WTC11 (cell line): ENCODE measurements around the gene IL1B. TPM values are rescaled to one million over a fixed set of nuclear protein-coding genes. Genes with fewer than 3 reads are reported as not detected.

ENCODE experiments used
- ATAC-seq: fragments of 200-7000 bp; cut with Tn5 transposase; 2 replicates; pipeline ENCODE4 v1.10.0; 2021; ENCODE audit warnings: mild to moderate bottlenecking, moderate library complexity
- CTCF ChIA-PET: fragments of 300-600 bp; sonication (Branson Sonifier 250); formaldehyde crosslinking; loops from one replicate; lab custom pipeline; 2021; ENCODE audit warnings: antibody characterized with exemption; lab: Charles Lee
- POLR2A ChIA-PET: fragments of 350-600 bp; sonication (Branson Sonifier 250); formaldehyde crosslinking; loops from one replicate; lab custom pipeline; 2021; ENCODE audit warnings: antibody characterized with exemption; lab: Charles Lee
- DNase-seq: peaks from one replicate; pipeline ENCODE4 v3.0.0; 2021; ENCODE audit warnings: low spot score
- H3K27ac Mint-ChIP-seq: 2 replicates; pipeline ENCODE4 v1.8.0; 2021; ENCODE audit warnings: mixed read lengths
- H3K27me3 Mint-ChIP-seq: 2 replicates; pipeline ENCODE4 v1.8.0; 2021; ENCODE audit warnings: low read depth, mild to moderate bottlenecking, moderate library complexity, mixed read lengths
- H3K36me3 Mint-ChIP-seq: 2 replicates; pipeline ENCODE4 v1.8.0; 2021; ENCODE audit warnings: mixed read lengths
- H3K4me1 Mint-ChIP-seq: 2 replicates; pipeline ENCODE4 v1.8.0; 2022; ENCODE audit warnings: mixed read lengths
- H3K4me3 Mint-ChIP-seq: 2 replicates; pipeline ENCODE4 v1.8.0; 2021; ENCODE audit warnings: mild to moderate bottlenecking, moderate library complexity, mixed read lengths
- H3K9me3 Mint-ChIP-seq: 2 replicates; pipeline ENCODE4 v1.8.0; 2021; ENCODE audit warnings: mixed read lengths
- ELF4 ChIP-seq: sonication (generic); formaldehyde crosslinking; IDR thresholded peaks from 2 replicates; pipeline ENCODE4 v1.8.1; 2022; ENCODE audit warnings: low read depth, mild to moderate bottlenecking, moderate library complexity, missing genetic modification reagents
- ETV6 ChIP-seq: sonication (generic); formaldehyde crosslinking; IDR thresholded peaks from 2 replicates; pipeline ENCODE4 v1.8.1; 2022; ENCODE audit warnings: mild to moderate bottlenecking, missing genetic modification reagents
- FOXJ3 ChIP-seq: sonication (generic); formaldehyde crosslinking; IDR thresholded peaks from 2 replicates; pipeline ENCODE4 v1.9.0; 2021; ENCODE audit warnings: missing genetic modification reagents, mild to moderate bottlenecking, borderline replicate concordance
- FOXP1 ChIP-seq: sonication (generic); formaldehyde crosslinking; IDR thresholded peaks from 2 replicates; pipeline ENCODE4 v1.8.0; 2022; ENCODE audit warnings: missing genetic modification reagents, mild to moderate bottlenecking, moderate library complexity, borderline replicate concordance
- GABPB1 ChIP-seq: sonication (generic); formaldehyde crosslinking; IDR thresholded peaks from 2 replicates; pipeline ENCODE4 v1.8.1; 2023; ENCODE audit warnings: mild to moderate bottlenecking, missing genetic modification reagents
- GRHL2 ChIP-seq: fragments of 250-450 bp; sonication (Bioruptor Pico); IDR thresholded peaks from 2 replicates; pipeline ENCODE4 v1.8.0; 2022; ENCODE audit warnings: mild to moderate bottlenecking, moderate library complexity; ENCODE audit not compliant: insufficient replicate concordance, severe bottlenecking
- JUN ChIP-seq: sonication (generic); formaldehyde crosslinking; IDR thresholded peaks from 2 replicates; pipeline ENCODE4 v1.8.0; 2023; ENCODE audit warnings: mild to moderate bottlenecking, missing genetic modification reagents
- MYBL2 ChIP-seq: sonication (generic); formaldehyde crosslinking; IDR thresholded peaks from 2 replicates; pipeline ENCODE4 v1.8.1; 2023; ENCODE audit warnings: mild to moderate bottlenecking, moderate library complexity, missing genetic modification reagents
- NR1H2 ChIP-seq: sonication (generic); formaldehyde crosslinking; IDR thresholded peaks from 2 replicates; pipeline ENCODE4 v1.9.0; 2021; ENCODE audit warnings: mild to moderate bottlenecking, moderate library complexity, missing genetic modification reagents
- TEAD4 ChIP-seq: sonication (generic); formaldehyde crosslinking; IDR thresholded peaks from 2 replicates; pipeline ENCODE4 v1.8.0; 2022; ENCODE audit warnings: mild to moderate bottlenecking, missing genetic modification reagents
- TP53 ChIP-seq: sonication (generic); formaldehyde crosslinking; IDR thresholded peaks from 2 replicates; pipeline ENCODE4 v1.8.1; 2023; ENCODE audit warnings: mild to moderate bottlenecking, missing genetic modification reagents
- ZBTB21 ChIP-seq: sonication (generic); formaldehyde crosslinking; IDR thresholded peaks from 2 replicates; pipeline ENCODE4 v1.8.1; 2023; ENCODE audit warnings: mild to moderate bottlenecking, missing genetic modification reagents, borderline replicate concordance
- ZNF121 ChIP-seq: sonication (generic); formaldehyde crosslinking; IDR thresholded peaks from 2 replicates; pipeline ENCODE4 v1.8.0; 2023; ENCODE audit warnings: missing genetic modification reagents
- ZNF232 ChIP-seq: sonication (generic); formaldehyde crosslinking; IDR thresholded peaks from 2 replicates; pipeline ENCODE4 v1.8.0; 2022; ENCODE audit warnings: mild to moderate bottlenecking, missing genetic modification reagents
- ZNF416 ChIP-seq: fragments of 250-450 bp; sonication (Bioruptor Pico); IDR thresholded peaks from 2 replicates; pipeline ENCODE4 v1.9.0; 2021; ENCODE audit warnings: mild to moderate bottlenecking, inconsistent platforms
- ZNF423 ChIP-seq: fragments of 250-450 bp; sonication (Bioruptor Pico); IDR thresholded peaks from 2 replicates; pipeline ENCODE4 v2.1.2; 2022; ENCODE audit warnings: mild to moderate bottlenecking, moderate library complexity
- ZNF671 ChIP-seq: fragments of 250-450 bp; sonication (Bioruptor Pico); IDR thresholded peaks from 2 replicates; pipeline ENCODE4 v1.8.0; 2021; ENCODE audit warnings: mild to moderate bottlenecking
- total RNA-seq: library from RNA; stranded (reverse); gene quantifications from 3 replicates; pipeline ENCODE4 v1.2.3, GENCODE V29; 2021
- TF ChIP-seq, protein P1 (sequence below): sonication (generic); formaldehyde crosslinking; IDR thresholded peaks from 2 replicates; pipeline ENCODE4 v1.8.1; 2023; ENCODE audit warnings: mild to moderate bottlenecking, missing genetic modification reagents
- TF ChIP-seq, protein P2 (sequence below): fragments of 200-600 bp; IDR thresholded peaks from 2 replicates; pipeline ENCODE4 v1.8.0; 2022; ENCODE audit warnings: antibody characterized with exemption
- TF ChIP-seq, protein P3 (sequence below): sonication (generic); formaldehyde crosslinking; IDR thresholded peaks from 2 replicates; pipeline ENCODE4 v1.8.1; 2023; ENCODE audit warnings: mild to moderate bottlenecking, missing genetic modification reagents, moderate library complexity
- TF ChIP-seq, protein P4 (sequence below): sonication (generic); formaldehyde crosslinking; IDR thresholded peaks from 2 replicates; pipeline ENCODE4 v1.8.0; 2022; ENCODE audit warnings: mild to moderate bottlenecking, missing genetic modification reagents
- TF ChIP-seq, protein P5 (sequence below): fragments of 250-450 bp; sonication (Bioruptor Pico); IDR thresholded peaks from 2 replicates; pipeline ENCODE4 v1.9.0; 2021; ENCODE audit warnings: mild to moderate bottlenecking

The IL1B gene
- total RNA-seq, 1 experiment from 2014 or later = not detected

DNA sequence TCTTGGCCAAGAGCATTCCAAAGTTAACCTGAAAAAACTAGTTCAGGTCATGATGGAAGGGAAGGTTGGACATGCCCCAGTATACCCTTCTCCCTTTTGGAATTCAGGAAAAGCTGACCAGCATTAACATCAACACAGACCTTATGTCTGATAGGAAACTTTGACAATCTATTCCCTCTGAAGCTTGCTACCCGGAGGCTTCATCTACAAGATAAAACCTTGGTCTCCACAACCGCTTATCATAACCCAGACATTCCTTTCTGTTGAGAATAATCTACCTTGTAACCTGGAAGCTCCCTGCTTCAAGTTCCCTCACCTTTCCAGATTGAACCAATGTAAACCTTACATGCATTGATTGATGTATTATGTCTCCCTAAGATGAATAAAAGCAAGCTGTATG, 49.7 kb upstream of the IL1B start:
- no peak for TF ChIP-seq ZNF232
- no peaks in the 10 kb centered on the region for H3K36me3 Mint-ChIP-seq
- POLR2A ChIA-PET = no interaction called here
- ATAC-seq (no peak), DNase-seq (no peak)
- peaks cover 3% of the 10 kb centered on the region for H3K27me3 Mint-ChIP-seq
- CTCF ChIA-PET = interaction anchor here (1.7 to 2.8 kb wide), 8 partner anchors 15 to 161 kb away, joined by 4 to 72 read pairs (median 15); partner anchors contain the start of gene CKAP2L
- no peak overlapping the region for H3K4me3 Mint-ChIP-seq
- H3K27ac Mint-ChIP-seq = no peak overlapping the region
- H3K9me3 Mint-ChIP-seq = peaks cover 4% of the 10 kb centered on the region; the same call in 1 of the 2 replicates
- peaks cover 9% of the 10 kb centered on the region for H3K4me1 Mint-ChIP-seq

DNA sequence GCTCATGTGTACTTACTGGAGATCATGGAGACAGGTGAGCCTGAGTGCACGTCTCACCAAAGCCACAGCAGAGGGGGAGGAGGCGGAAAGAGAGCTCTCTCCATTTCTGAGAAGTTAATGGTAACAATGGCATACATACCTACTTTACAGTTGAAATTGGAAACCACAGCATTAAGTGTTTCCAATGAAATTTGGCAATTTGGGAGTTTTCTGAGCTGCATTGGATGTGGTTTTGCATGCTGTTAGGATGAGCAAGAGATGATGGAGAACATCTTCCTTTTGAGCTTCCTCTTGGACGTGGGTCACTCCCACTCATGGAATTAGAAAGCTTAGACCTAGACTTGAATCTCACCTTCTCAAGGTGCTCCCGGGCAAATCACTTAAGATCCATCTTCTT, 48.9 kb upstream of the IL1B start:
- no peak overlapping the region for H3K27ac Mint-ChIP-seq
- peaks cover 9% of the 10 kb centered on the region for H3K4me1 Mint-ChIP-seq
- H3K27me3 Mint-ChIP-seq = no peaks in the 10 kb centered on the region; the same call in none of the 2 replicates
- peaks cover 4% of the 10 kb centered on the region; the same call in 1 of the 2 replicates for H3K9me3 Mint-ChIP-seq
- ATAC-seq = no peak
- ChIA-PET CTCF (interaction anchor here (0.6 to 2.8 kb wide), 41 partner anchors 11 to 272 kb away, joined by 3 to 72 read pairs (median 5); partner anchors contain the start of genes CKAP2L and SLC20A1), POLR2A (interaction anchor here (0.8 kb wide), 1 partner anchor 161 kb away, joined by 4 read pairs; no protein-coding TSS in a partner anchor)
- no peaks in the 10 kb centered on the region for H3K36me3 Mint-ChIP-seq
- no peak for DNase-seq
- TF ChIP-seq GRHL2 (CRISPR knock-in tag) (no peak), ZBTB21 (no peak), ZNF121 (CRISPR knock-in tag) (no peak), TP53 (CRISPR knock-in tag) (no peak), ZNF671 (CRISPR knock-in tag) (no peak), MYBL2 (CRISPR knock-in tag) (no peak), ELF4 (no peak), FOXJ3 (CRISPR knock-in tag) (no peak), TEAD4 (CRISPR knock-in tag) (no peak), JUN (CRISPR knock-in tag) (no peak)
- TF ChIP-seq, protein P1, sequence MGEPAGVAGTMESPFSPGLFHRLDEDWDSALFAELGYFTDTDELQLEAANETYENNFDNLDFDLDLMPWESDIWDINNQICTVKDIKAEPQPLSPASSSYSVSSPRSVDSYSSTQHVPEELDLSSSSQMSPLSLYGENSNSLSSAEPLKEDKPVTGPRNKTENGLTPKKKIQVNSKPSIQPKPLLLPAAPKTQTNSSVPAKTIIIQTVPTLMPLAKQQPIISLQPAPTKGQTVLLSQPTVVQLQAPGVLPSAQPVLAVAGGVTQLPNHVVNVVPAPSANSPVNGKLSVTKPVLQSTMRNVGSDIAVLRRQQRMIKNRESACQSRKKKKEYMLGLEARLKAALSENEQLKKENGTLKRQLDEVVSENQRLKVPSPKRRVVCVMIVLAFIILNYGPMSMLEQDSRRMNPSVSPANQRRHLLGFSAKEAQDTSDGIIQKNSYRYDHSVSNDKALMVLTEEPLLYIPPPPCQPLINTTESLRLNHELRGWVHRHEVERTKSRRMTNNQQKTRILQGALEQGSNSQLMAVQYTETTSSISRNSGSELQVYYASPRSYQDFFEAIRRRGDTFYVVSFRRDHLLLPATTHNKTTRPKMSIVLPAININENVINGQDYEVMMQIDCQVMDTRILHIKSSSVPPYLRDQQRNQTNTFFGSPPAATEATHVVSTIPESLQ = no peak
- no peak overlapping the region for H3K4me3 Mint-ChIP-seq

DNA sequence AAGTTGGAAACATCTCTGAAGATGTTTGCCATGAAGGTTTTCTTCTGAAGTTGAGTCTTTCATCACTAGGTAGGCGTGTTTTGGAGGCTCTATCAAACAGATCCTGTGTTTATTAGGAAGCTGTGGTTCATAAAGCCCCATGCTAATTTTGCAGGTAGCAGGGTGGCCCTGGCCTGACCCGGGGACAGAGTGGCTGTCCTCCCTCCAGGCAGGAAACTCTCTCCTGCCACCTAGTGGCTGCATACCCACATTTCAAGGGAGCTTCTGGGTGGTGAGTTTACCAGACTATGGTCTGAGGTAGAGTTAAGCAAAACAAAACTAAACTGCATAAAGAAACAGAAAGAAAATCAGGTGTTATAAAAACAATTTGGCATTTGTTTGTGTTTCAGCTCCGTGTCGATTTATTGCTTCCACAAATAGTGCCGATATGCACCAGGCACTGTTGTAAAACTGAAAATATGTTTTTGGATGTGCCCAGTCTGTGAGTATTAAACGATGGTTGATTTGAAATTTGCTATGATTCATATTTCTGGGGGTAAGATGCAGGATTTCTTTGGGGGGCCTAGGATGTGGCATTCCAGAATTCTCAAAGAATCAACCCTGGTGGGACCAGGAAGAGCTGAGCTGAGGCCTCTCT, 48.4 kb upstream of the IL1B start:
- CTCF ChIA-PET = interaction anchor here (0.6 to 2.8 kb wide), 41 partner anchors 10 to 272 kb away, joined by 3 to 72 read pairs (median 5); partner anchors contain the start of genes CKAP2L and SLC20A1
- ATAC-seq (peak; percentile 98), DNase-seq (peak; percentile 89)
- Mint-ChIP-seq H3K4me1 (peaks cover 9% of the 10 kb centered on the region), H3K4me3 (no peak overlapping the region), H3K9me3 (peaks cover 2% of the 10 kb centered on the region; the same call in 1 of the 2 replicates), H3K36me3 (no peaks in the 10 kb centered on the region), H3K27ac (no peak overlapping the region), H3K27me3 (no peaks in the 10 kb centered on the region; the same call in none of the 2 replicates)
- POLR2A ChIA-PET = interaction anchor here (0.8 kb wide), 1 partner anchor 161 kb away, joined by 4 read pairs; no protein-coding TSS in a partner anchor
- TF ChIP-seq ETV6 (CRISPR knock-in tag) (0 out of 2 replicates have a peak, but pooled peaks have one; percentile 35), ZNF121 (CRISPR knock-in tag) (no peak)
- TF ChIP-seq, protein P2, sequence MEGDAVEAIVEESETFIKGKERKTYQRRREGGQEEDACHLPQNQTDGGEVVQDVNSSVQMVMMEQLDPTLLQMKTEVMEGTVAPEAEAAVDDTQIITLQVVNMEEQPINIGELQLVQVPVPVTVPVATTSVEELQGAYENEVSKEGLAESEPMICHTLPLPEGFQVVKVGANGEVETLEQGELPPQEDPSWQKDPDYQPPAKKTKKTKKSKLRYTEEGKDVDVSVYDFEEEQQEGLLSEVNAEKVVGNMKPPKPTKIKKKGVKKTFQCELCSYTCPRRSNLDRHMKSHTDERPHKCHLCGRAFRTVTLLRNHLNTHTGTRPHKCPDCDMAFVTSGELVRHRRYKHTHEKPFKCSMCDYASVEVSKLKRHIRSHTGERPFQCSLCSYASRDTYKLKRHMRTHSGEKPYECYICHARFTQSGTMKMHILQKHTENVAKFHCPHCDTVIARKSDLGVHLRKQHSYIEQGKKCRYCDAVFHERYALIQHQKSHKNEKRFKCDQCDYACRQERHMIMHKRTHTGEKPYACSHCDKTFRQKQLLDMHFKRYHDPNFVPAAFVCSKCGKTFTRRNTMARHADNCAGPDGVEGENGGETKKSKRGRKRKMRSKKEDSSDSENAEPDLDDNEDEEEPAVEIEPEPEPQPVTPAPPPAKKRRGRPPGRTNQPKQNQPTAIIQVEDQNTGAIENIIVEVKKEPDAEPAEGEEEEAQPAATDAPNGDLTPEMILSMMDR = peak; percentile 89

DNA sequence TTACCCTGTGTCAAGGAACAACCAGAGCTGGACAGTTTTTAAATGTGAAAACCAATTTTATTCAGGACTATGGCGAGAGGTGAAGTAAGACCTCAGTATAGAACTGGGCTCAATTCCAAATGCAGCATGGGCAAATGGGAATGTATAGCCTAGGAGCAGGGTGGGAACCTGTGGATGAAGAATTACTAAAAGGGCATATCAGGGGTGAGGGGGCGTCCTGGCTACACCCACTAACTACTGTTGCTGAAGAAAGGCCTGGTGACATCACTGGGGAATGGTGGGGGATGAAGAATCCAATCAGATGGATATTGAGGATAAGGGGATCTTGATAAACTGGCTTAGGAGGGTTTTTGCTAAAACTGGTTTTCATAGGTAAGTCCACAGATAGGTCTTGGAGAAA, 47.1 kb upstream of the IL1B start:
- ATAC-seq (no peak), DNase-seq (no peak)
- Mint-ChIP-seq H3K4me1 (peaks cover 9% of the 10 kb centered on the region), H3K27me3 (no peaks in the 10 kb centered on the region; the same call in 1 of the 2 replicates), H3K9me3 (no peaks in the 10 kb centered on the region), H3K36me3 (no peaks in the 10 kb centered on the region), H3K4me3 (no peak overlapping the region), H3K27ac (no peak overlapping the region)
- CTCF ChIA-PET = interaction anchor here (0.6 kb wide), 1 partner anchor 143 kb away, joined by 4 read pairs; no protein-coding TSS in a partner anchor
- POLR2A ChIA-PET = no interaction called here
- TF ChIP-seq NR1H2 (CRISPR knock-in tag) (no peak), GABPB1 (no peak), GRHL2 (CRISPR knock-in tag) (no peak), FOXP1 (CRISPR knock-in tag) (no peak), ZNF416 (CRISPR knock-in tag) (no peak), ZNF671 (CRISPR knock-in tag) (no peak), ZNF423 (no peak)
- TF ChIP-seq, protein P3, sequence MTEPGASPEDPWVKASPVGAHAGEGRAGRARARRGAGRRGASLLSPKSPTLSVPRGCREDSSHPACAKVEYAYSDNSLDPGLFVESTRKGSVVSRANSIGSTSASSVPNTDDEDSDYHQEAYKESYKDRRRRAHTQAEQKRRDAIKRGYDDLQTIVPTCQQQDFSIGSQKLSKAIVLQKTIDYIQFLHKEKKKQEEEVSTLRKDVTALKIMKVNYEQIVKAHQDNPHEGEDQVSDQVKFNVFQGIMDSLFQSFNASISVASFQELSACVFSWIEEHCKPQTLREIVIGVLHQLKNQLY = no peak
- TF ChIP-seq, protein P4, sequence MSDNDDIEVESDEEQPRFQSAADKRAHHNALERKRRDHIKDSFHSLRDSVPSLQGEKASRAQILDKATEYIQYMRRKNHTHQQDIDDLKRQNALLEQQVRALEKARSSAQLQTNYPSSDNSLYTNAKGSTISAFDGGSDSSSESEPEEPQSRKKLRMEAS (CRISPR knock-in tag) = no peak
- TF ChIP-seq, protein P5, sequence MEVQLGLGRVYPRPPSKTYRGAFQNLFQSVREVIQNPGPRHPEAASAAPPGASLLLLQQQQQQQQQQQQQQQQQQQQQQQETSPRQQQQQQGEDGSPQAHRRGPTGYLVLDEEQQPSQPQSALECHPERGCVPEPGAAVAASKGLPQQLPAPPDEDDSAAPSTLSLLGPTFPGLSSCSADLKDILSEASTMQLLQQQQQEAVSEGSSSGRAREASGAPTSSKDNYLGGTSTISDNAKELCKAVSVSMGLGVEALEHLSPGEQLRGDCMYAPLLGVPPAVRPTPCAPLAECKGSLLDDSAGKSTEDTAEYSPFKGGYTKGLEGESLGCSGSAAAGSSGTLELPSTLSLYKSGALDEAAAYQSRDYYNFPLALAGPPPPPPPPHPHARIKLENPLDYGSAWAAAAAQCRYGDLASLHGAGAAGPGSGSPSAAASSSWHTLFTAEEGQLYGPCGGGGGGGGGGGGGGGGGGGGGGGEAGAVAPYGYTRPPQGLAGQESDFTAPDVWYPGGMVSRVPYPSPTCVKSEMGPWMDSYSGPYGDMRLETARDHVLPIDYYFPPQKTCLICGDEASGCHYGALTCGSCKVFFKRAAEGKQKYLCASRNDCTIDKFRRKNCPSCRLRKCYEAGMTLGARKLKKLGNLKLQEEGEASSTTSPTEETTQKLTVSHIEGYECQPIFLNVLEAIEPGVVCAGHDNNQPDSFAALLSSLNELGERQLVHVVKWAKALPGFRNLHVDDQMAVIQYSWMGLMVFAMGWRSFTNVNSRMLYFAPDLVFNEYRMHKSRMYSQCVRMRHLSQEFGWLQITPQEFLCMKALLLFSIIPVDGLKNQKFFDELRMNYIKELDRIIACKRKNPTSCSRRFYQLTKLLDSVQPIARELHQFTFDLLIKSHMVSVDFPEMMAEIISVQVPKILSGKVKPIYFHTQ (CRISPR knock-in tag) = no peak
